CD8-positive, alpha-beta memory T cell (primary cell): ENCODE results near the gene MCM5. TPM values are rescaled to one million over a fixed set of nuclear protein-coding genes. Genes with fewer than 3 reads are reported as not detected.

Experiments
- CTCF ChIA-PET: fragments of 350-600 bp; sonication (Branson Sonifier 250); formaldehyde crosslinking; loops from one replicate; lab custom pipeline; 2021; ENCODE audit warnings: antibody characterized with exemption; lab: Charles Lee
- POLR2A ChIA-PET: fragments of 350-600 bp; sonication (Branson Sonifier 250); formaldehyde crosslinking; loops from one replicate; lab custom pipeline; 2021; ENCODE audit warnings: antibody characterized with exemption; lab: Charles Lee
- DNase-seq, 5 donors: peaks; one replicate each; pipeline versions ENCODE4 v3.0.0 to v3.0.0-alpha.2; 2020 to 2022; ENCODE audit warnings: mixed read lengths in 1 of 5
- H3K27ac ChIP-seq: one replicate; pipeline ENCODE4 v1.7.0; 2013; ENCODE audit warnings: low read depth, mild to moderate bottlenecking, low read length, moderate library complexity
- H3K27me3 ChIP-seq: 2 replicates; pipeline ENCODE4 v1.7.0; 2013; ENCODE audit warnings: low read length, mild to moderate bottlenecking; ENCODE audit not compliant: insufficient read depth, poor library complexity, severe bottlenecking
- H3K36me3 ChIP-seq: 2 replicates; pipeline ENCODE4 v1.7.0; 2013; ENCODE audit warnings: mild to moderate bottlenecking, low read length, moderate library complexity; ENCODE audit not compliant: insufficient read depth
- H3K4me1 ChIP-seq: 2 replicates; pipeline ENCODE4 v1.7.0; 2013; ENCODE audit warnings: mild to moderate bottlenecking, low read length, moderate library complexity; ENCODE audit not compliant: insufficient read depth
- H3K4me3 ChIP-seq: 2 replicates; pipeline ENCODE4 v1.7.0; 2013; ENCODE audit warnings: mild to moderate bottlenecking, low read length
- H3K9me3 ChIP-seq: 2 replicates; pipeline ENCODE4 v1.7.0; 2013; ENCODE audit warnings: mild to moderate bottlenecking, low read length
- H3K27ac Mint-ChIP-seq, 8 donors: one replicate each; pipeline ENCODE4 v1.8.0; 2020 to 2021; ENCODE audit warnings: mixed read lengths in 8 of 8, mild to moderate bottlenecking in 6 of 8, inconsistent platforms in 3 of 8, moderate library complexity in 3 of 8
- H3K27me3 Mint-ChIP-seq, 2 donors: one replicate each; pipeline ENCODE4 v1.8.0; 2020 to 2021; ENCODE audit warnings: mixed read lengths in 2 of 2, mild to moderate bottlenecking in 1 of 2, moderate library complexity in 1 of 2
- H3K36me3 Mint-ChIP-seq, 3 donors: one replicate each; pipeline ENCODE4 v1.8.0; 2020 to 2021; ENCODE audit warnings: mixed read lengths in 3 of 3, inconsistent platforms in 1 of 3, mild to moderate bottlenecking in 1 of 3
- H3K4me1 Mint-ChIP-seq, 3 donors: one replicate each; pipeline ENCODE4 v1.8.0; 2020 to 2021; ENCODE audit warnings: mixed read lengths in 3 of 3, inconsistent platforms in 1 of 3, mild to moderate bottlenecking in 1 of 3
- H3K4me3 Mint-ChIP-seq, 7 donors: one replicate each; pipeline ENCODE4 v1.8.0; 2020 to 2021; ENCODE audit warnings: mixed read lengths in 7 of 7, mild to moderate bottlenecking in 6 of 7, moderate library complexity in 4 of 7, inconsistent platforms in 2 of 7
- H3K9me3 Mint-ChIP-seq, 5 donors: one replicate each; pipeline ENCODE4 v1.8.0; 2020 to 2022; ENCODE audit warnings: mixed read lengths in 5 of 5, mild to moderate bottlenecking in 3 of 5, moderate library complexity in 2 of 5, inconsistent platforms in 1 of 5
- polyA plus RNA-seq: library from polyadenylated mRNA; unstranded; fragments of 300-500 nt; fragmentation: Illumina TruSeq; gene quantifications from one replicate; pipeline ENCODE4 v1.2.3, GENCODE V29; 2021
- total RNA-seq, 2 experiments: library from RNA; stranded (reverse); gene quantifications; one replicate each; pipeline ENCODE4 v1.2.3, GENCODE V29; 2021

The MCM5 gene
- total and polyA plus RNA-seq, 3 experiments from 2014 or later, result 28.4 to 300 (median 287) TPM

- peaks cover 36% of the 10 kb centered on the region for H3K36me3 ChIP-seq
- CTCF ChIA-PET, result interaction anchor here (2.5 kb wide), 1 partner anchor 10 kb away, joined by 6 read pairs; no protein-coding TSS in a partner anchor
- no peaks in the 10 kb centered on the region for H3K9me3 Mint-ChIP-seq
- no peak overlapping the region for H3K4me3 ChIP-seq
- no peak for DNase-seq
- POLR2A ChIA-PET, result no interaction called here
- no peak overlapping the region for H3K4me3 Mint-ChIP-seq
- peak overlapping the region in 1 of 8 donors; percentile 36 for H3K27ac Mint-ChIP-seq
- H3K27ac ChIP-seq, result no peak overlapping the region
- no peaks in the 10 kb centered on the region for H3K9me3 ChIP-seq
- H3K4me1 ChIP-seq, result no peaks in the 10 kb centered on the region
- peaks cover 0 to 94% (median 20%) of the 10 kb centered on the region in 3 donors for H3K36me3 Mint-ChIP-seq
- peaks cover 0 to 3% (median 0%) of the 10 kb centered on the region in 3 donors for H3K4me1 Mint-ChIP-seq
- no peaks in the 10 kb centered on the region for H3K27me3 ChIP-seq
- H3K27me3 Mint-ChIP-seq, result no peaks in the 10 kb centered on the region
Observed at GRCh38 chr22:35421121-35421520, 21.2 kb downstream of the MCM5 start.

GRCh38 chr22:35422145-35422544 is 22.2 kb downstream of the MCM5 start:
- H3K36me3 Mint-ChIP-seq, result peaks cover 0 to 90% (median 14%) of the 10 kb centered on the region in 3 donors
- POLR2A ChIA-PET, result no interaction called here
- Histone ChIP-seq H3K4me1 (no peaks in the 10 kb centered on the region), H3K27me3 (no peaks in the 10 kb centered on the region), H3K4me3 (no peak overlapping the region), H3K36me3 (peaks cover 27% of the 10 kb centered on the region), H3K27ac (no peak overlapping the region), H3K9me3 (no peaks in the 10 kb centered on the region)
- CTCF ChIA-PET, result interaction anchor here (2.5 kb wide), 1 partner anchor 9 kb away, joined by 6 read pairs; no protein-coding TSS in a partner anchor
- H3K27me3 Mint-ChIP-seq, result peaks cover 0 to 1% of the 10 kb centered on the region in 2 donors
- DNase-seq, result no peak
- H3K4me1 Mint-ChIP-seq, result peaks cover 0 to 5% (median 0%) of the 10 kb centered on the region in 3 donors
- H3K4me3 Mint-ChIP-seq, result no peak overlapping the region
- no peaks in the 10 kb centered on the region for H3K9me3 Mint-ChIP-seq
- H3K27ac Mint-ChIP-seq, result no peak overlapping the region

DNA sequence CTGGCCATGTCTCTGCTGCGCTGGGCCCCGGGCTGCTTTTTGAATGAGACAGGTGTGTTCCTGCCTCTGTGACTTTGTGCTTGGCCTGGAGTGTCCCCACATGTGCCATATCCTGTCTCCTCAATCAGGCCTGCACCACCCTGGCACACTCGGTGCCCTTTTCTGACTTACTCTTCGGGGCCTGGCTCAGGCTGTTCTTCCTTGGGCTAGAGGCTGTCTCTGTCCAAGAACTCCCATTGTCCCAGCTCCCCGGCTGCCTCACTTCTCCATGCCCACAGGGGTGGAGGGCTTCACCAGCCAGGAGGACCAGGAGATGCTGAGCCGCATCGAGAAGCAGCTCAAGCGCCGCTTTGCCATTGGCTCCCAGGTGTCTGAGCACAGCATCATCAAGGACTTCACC is 23.0 kb downstream of the MCM5 start:
- H3K4me3 Mint-ChIP-seq, result no peak overlapping the region
- no peaks in the 10 kb centered on the region for H3K9me3 ChIP-seq
- H3K4me1 Mint-ChIP-seq, result peaks cover 0 to 5% (median 0%) of the 10 kb centered on the region in 3 donors
- POLR2A ChIA-PET, result no interaction called here
- H3K36me3 Mint-ChIP-seq, result peaks cover 0 to 84% (median 11%) of the 10 kb centered on the region in 3 donors
- H3K36me3 ChIP-seq, result peaks cover 19% of the 10 kb centered on the region
- no peak overlapping the region for H3K27ac ChIP-seq
- H3K4me3 ChIP-seq, result no peak overlapping the region
- H3K9me3 Mint-ChIP-seq, result no peaks in the 10 kb centered on the region
- no peaks in the 10 kb centered on the region for H3K27me3 ChIP-seq
- H3K27me3 Mint-ChIP-seq, result peaks cover 0 to 1% of the 10 kb centered on the region in 2 donors
- no peak for DNase-seq
- H3K27ac Mint-ChIP-seq, result peak overlapping the region in 1 of 8 donors; percentile 92
- H3K4me1 ChIP-seq, result no peaks in the 10 kb centered on the region
- CTCF ChIA-PET, result interaction anchor here (2.5 kb wide), 1 partner anchor 8 kb away, joined by 6 read pairs; no protein-coding TSS in a partner anchor

- Mint-ChIP-seq H3K36me3 (peaks cover 0 to 80% (median 11%) of the 10 kb centered on the region in 3 donors), H3K4me1 (peaks cover 0 to 5% (median 0%) of the 10 kb centered on the region in 3 donors)
- POLR2A ChIA-PET, result no interaction called here
Observed at GRCh38 chr22:35424081-35424480, 24.1 kb downstream of the MCM5 start.

GRCh38 chr22:35424761-35425160 is 24.8 kb downstream of the MCM5 start:
- H3K36me3 Mint-ChIP-seq, result peaks cover 0 to 74% (median 11%) of the 10 kb centered on the region in 3 donors
- POLR2A ChIA-PET, result no interaction called here
- no peak overlapping the region for H3K4me3 Mint-ChIP-seq
- peaks cover 0 to 1% of the 10 kb centered on the region in 2 donors for H3K27me3 Mint-ChIP-seq
- H3K9me3 Mint-ChIP-seq, result no peaks in the 10 kb centered on the region
- Histone ChIP-seq H3K9me3 (no peaks in the 10 kb centered on the region), H3K27me3 (no peaks in the 10 kb centered on the region), H3K27ac (no peak overlapping the region), H3K36me3 (peaks cover 9% of the 10 kb centered on the region), H3K4me3 (no peak overlapping the region), H3K4me1 (no peaks in the 10 kb centered on the region)
- no peak for DNase-seq
- H3K27ac Mint-ChIP-seq, result peak overlapping the region in 2 of 8 donors; percentile 23 to 77
- H3K4me1 Mint-ChIP-seq, result peaks cover 0 to 5% (median 0%) of the 10 kb centered on the region in 3 donors
- CTCF ChIA-PET, result no interaction called here

More at GRCh38 chr22:35424081-35424480, 24.1 kb downstream of the MCM5 start:
- Histone ChIP-seq H3K4me3 (no peak overlapping the region), H3K27ac (no peak overlapping the region), H3K4me1 (no peaks in the 10 kb centered on the region), H3K36me3 (peaks cover 15% of the 10 kb centered on the region), H3K27me3 (no peaks in the 10 kb centered on the region), H3K9me3 (no peaks in the 10 kb centered on the region)
- no peaks in the 10 kb centered on the region for H3K9me3 Mint-ChIP-seq
- CTCF ChIA-PET, result no interaction called here
- H3K4me3 Mint-ChIP-seq, result no peak overlapping the region
- H3K27me3 Mint-ChIP-seq, result peaks cover 0 to 1% of the 10 kb centered on the region in 2 donors
- DNase-seq, result no peak
- no peak overlapping the region for H3K27ac Mint-ChIP-seq

DNA sequence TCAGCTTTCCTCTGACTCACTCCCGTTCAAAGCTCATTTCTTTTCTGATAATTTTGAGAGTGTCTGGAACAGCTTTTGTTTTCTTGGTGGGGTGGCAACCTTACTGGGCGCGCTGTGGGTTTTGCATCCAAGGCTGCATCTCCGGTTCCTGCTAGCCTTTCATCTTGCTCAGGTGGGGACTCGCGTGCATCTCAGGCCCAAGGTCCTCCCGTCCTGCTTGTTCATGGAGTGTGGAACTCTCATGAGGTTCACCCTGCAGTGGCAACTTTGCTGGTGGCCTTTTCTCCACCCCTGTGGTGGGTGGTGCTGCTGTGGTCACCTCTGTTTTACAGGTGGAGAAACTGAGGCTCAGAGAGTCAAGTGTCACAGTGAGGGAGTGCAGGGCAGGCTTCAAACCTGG is 25.6 kb downstream of the MCM5 start:
- no peak for DNase-seq
- Histone ChIP-seq H3K4me1 (no peaks in the 10 kb centered on the region), H3K4me3 (no peak overlapping the region), H3K27me3 (no peaks in the 10 kb centered on the region), H3K36me3 (peaks cover 9% of the 10 kb centered on the region), H3K9me3 (no peaks in the 10 kb centered on the region), H3K27ac (no peak overlapping the region)
- Mint-ChIP-seq H3K4me3 (no peak overlapping the region), H3K27ac (peak overlapping the region in 1 of 8 donors; percentile 33), H3K9me3 (no peaks in the 10 kb centered on the region), H3K4me1 (peaks cover 0 to 5% (median 0%) of the 10 kb centered on the region in 3 donors), H3K36me3 (peaks cover 0 to 67% (median 11%) of the 10 kb centered on the region in 3 donors), H3K27me3 (peaks cover 0 to 1% of the 10 kb centered on the region in 2 donors)
- CTCF ChIA-PET, result no interaction called here
- POLR2A ChIA-PET, result interaction anchor here (0.5 kb wide), 1 partner anchor 13 kb away, joined by 4 read pairs; no protein-coding TSS in a partner anchor

- Histone ChIP-seq H3K9me3 (no peaks in the 10 kb centered on the region), H3K4me1 (no peaks in the 10 kb centered on the region), H3K27me3 (no peaks in the 10 kb centered on the region), H3K27ac (no peak overlapping the region), H3K36me3 (peaks cover 7% of the 10 kb centered on the region), H3K4me3 (no peak overlapping the region)
- H3K9me3 Mint-ChIP-seq, result no peaks in the 10 kb centered on the region
- peak overlapping the region in 6 of 8 donors; percentile 37 to 92 (median 56) for H3K27ac Mint-ChIP-seq
- ChIA-PET CTCF (no interaction called here), POLR2A (interaction anchor here (0.5 kb wide), 1 partner anchor 14 kb away, joined by 4 read pairs; no protein-coding TSS in a partner anchor)
- peaks cover 0 to 1% of the 10 kb centered on the region in 2 donors for H3K27me3 Mint-ChIP-seq
- H3K36me3 Mint-ChIP-seq, result peaks cover 0 to 60% (median 11%) of the 10 kb centered on the region in 3 donors
- H3K4me1 Mint-ChIP-seq, result peaks cover 0 to 5% (median 0%) of the 10 kb centered on the region in 3 donors
- no peak overlapping the region for H3K4me3 Mint-ChIP-seq
- DNase-seq, result no peak
Observed at GRCh38 chr22:35425971-35426800, 26.2 kb downstream of the MCM5 start.

GRCh38 chr22:35426801-35427140 is 26.8 kb downstream of the MCM5 start:
- H3K4me1 Mint-ChIP-seq, result peaks cover 0 to 5% (median 0%) of the 10 kb centered on the region in 3 donors
- Histone ChIP-seq H3K4me1 (no peaks in the 10 kb centered on the region), H3K27me3 (no peaks in the 10 kb centered on the region), H3K36me3 (peaks cover 1% of the 10 kb centered on the region), H3K27ac (no peak overlapping the region), H3K4me3 (no peak overlapping the region), H3K9me3 (no peaks in the 10 kb centered on the region)
- ChIA-PET POLR2A (no interaction called here), CTCF (no interaction called here)
- peaks cover 0 to 1% of the 10 kb centered on the region in 2 donors for H3K27me3 Mint-ChIP-seq
- peak overlapping the region in 6 of 8 donors; percentile 37 to 92 (median 56) for H3K27ac Mint-ChIP-seq
- no peaks in the 10 kb centered on the region for H3K9me3 Mint-ChIP-seq
- H3K36me3 Mint-ChIP-seq, result peaks cover under 1 to 55% (median 8%) of the 10 kb centered on the region in 3 donors
- DNase-seq, result no peak
- no peak overlapping the region for H3K4me3 Mint-ChIP-seq
